NCI-H128 (cell line): Measurements from ENCODE around the gene TNNC1.

Source experiments
- DNase-seq: peaks from one replicate; lab custom pipeline; 2025; ENCODE audit not compliant: unreplicated experiment; lab: John Stamatoyannopoulos, UW

The TNNC1 gene

GRCh38 chr3:52443791-52444687 lies 9.8 kb downstream of the TNNC1 start:
- no peak for DNase-seq

GRCh38 chr3:52443268-52443610 lies 10.6 kb downstream of the TNNC1 start:
- no peak for DNase-seq

- no peak for DNase-seq
These were observed 11.2 kb downstream of the TNNC1 start for GRCh38 chr3:52442409-52443267.

GRCh38 chr3:52441772-52442332 lies 12.0 kb downstream of the TNNC1 start:
- DNase-seq = no peak

GRCh38 chr3:52441091-52441771 lies 12.6 kb downstream of the TNNC1 start:
- no peak for DNase-seq

GRCh38 chr3:52440671-52441070 lies 13.2 kb downstream of the TNNC1 start:
- no peak for DNase-seq

- no peak for DNase-seq
These were observed 13.6 kb downstream of the TNNC1 start for GRCh38 chr3:52440249-52440551.

GRCh38 chr3:52439426-52440248 lies 14.2 kb downstream of the TNNC1 start:
- DNase-seq = no peak

- no peak for DNase-seq
These were observed 15.0 kb downstream of the TNNC1 start for GRCh38 chr3:52438579-52439425.

- DNase-seq = no peak
These were observed 15.8 kb downstream of the TNNC1 start for GRCh38 chr3:52438104-52438376.

GRCh38 chr3:52437326-52438103 lies 16.3 kb downstream of the TNNC1 start:
- DNase-seq = no peak

- DNase-seq = no peak
These were observed 17.2 kb downstream of the TNNC1 start for GRCh38 chr3:52436500-52437149.

- DNase-seq = no peak
These were observed 18.4 kb downstream of the TNNC1 start for GRCh38 chr3:52435246-52436101.

GRCh38 chr3:52434491-52435115 lies 19.2 kb downstream of the TNNC1 start:
- no peak for DNase-seq

GRCh38 chr3:52433996-52434479 lies 19.8 kb downstream of the TNNC1 start:
- DNase-seq = no peak

GRCh38 chr3:52433328-52433995 lies 20.4 kb downstream of the TNNC1 start:
- DNase-seq = no peak
